ENCODE measurements around the gene MGA.

The MGA gene

GRCh38 chr15:41811432-41812195 lies 151.4 kb downstream of the MGA start:
- DNase-seq: peak; percentile 20

GRCh38 chr15:41812820-41813375 lies 152.7 kb downstream of the MGA start:
- DNase-seq: no peak

DNA sequence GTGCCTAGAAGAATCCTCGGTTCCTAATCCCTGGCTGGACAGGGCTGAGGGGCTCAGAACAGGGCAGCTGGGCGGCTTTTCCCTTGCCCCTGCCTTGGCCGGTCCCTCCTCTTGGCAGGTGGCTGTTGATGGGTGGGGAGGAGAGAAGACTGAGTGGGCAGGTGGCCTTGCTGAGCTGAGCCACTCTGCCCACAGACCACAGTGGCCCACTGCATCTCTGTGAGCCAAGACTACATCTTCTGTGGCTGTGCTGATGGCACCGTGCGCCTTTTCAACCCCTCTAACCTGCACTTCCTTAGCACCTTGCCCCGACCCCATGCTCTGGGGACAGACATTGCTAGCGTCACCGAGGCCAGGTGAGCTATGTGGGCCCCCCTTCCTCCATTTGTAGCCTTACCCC lies 153.2 kb downstream of the MGA start:
- DNase-seq: no peak

DNA sequence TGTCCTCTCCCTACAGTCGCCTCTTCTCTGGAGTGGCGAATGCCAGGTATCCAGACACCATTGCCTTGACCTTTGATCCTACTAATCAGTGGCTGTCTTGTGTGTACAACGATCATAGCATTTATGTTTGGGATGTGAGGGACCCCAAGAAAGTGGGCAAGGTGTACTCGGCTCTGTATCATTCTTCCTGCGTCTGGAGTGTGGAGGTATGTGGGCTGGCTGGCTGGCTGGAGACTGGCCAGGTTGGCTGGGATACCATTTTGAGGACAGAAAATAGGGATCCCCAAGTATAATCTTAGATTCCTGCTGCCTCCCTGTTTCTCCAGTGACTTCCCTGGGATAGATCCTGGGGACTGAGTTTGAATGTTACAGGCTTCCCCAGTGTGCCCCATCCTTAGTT lies 154.3 kb downstream of the MGA start:
- no peak for DNase-seq

GRCh38 chr15:41816788-41817187 lies 156.6 kb downstream of the MGA start:
- DNase-seq: no peak

- DNase-seq: no peak
These were observed 157.1 kb downstream of the MGA start for GRCh38 chr15:41817327-41817726.

- no peak for DNase-seq
These were observed 157.6 kb downstream of the MGA start for GRCh38 chr15:41817781-41818180.

- no peak for DNase-seq
These were observed 159.3 kb downstream of the MGA start for GRCh38 chr15:41819455-41820050.

DNA sequence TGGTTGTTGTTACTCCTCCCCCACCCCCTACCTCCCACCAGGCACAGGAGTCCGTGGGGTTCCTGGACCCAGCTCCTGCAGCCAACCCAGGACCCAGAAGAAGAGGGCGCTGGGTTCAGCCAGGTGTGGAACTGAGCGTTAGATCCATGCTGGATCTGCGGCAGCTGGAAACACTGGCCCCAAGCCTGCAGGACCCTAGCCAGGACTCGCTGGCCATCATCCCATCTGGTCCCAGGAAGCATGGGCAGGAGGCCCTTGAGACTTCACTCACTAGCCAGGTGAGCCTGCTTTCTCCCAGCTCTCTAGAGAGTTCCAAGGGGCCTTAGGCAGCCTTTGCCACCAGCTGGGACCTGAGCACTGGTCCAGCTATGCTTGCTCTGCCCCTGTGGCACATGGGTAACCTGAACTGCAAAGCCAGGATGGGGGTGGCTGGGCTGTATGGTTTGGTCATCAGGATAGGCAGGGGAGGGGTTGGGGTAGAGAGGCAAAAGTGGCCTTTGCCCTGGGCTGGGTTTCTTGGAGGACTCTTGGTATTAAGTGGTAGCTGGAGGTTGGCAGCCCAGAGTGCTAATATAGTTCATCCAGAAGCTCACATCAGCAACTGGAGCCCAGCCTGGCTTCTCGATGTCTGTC lies 160.7 kb downstream of the MGA start:
- no peak for DNase-seq

GRCh38 chr15:41821831-41822230 lies 161.6 kb downstream of the MGA start:
- DNase-seq: no peak

GRCh38 chr15:41822471-41822870 lies 162.3 kb downstream of the MGA start:
- no peak for DNase-seq
